GM19463 (cell line): ENCODE measurements around the gene ATE1.
A peak's percentile ranks its signal among the peaks of the same experiment; 100 is the strongest.
"Not testable (repeated sequence)": the region's sequence is repeated elsewhere in the genome, so short reads cannot be mapped to it uniquely, and the experiment has no call there.

ENCODE experiments used
- ATAC-seq: cut with Tn5 transposase; IDR thresholded peaks from one replicate; pipeline ENCODE4 v1.9.1; 2021; ENCODE audit warnings: mild to moderate bottlenecking, moderate library complexity; ENCODE audit not compliant: unreplicated experiment

Gene ATE1

DNA sequence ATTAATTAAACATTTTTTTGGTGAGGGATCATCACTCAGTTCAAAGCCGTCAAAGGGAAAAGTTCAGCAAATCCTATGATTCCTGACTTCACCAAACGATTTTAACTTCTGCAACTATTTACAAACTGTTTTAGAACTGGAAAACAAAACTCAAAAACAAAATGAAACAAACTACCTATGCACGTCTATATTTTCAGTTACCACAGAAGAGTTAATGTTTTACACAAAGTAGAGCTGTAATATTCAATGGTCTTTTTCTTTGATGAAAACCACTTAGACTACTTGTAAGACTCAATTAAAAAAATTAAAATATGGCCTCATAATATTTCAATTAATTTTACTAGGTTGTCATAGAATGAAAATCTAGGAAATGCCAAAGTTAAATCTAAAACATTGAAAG lies 131.5 kb downstream of the ATE1 start:
- peak; percentile 65 for ATAC-seq

DNA sequence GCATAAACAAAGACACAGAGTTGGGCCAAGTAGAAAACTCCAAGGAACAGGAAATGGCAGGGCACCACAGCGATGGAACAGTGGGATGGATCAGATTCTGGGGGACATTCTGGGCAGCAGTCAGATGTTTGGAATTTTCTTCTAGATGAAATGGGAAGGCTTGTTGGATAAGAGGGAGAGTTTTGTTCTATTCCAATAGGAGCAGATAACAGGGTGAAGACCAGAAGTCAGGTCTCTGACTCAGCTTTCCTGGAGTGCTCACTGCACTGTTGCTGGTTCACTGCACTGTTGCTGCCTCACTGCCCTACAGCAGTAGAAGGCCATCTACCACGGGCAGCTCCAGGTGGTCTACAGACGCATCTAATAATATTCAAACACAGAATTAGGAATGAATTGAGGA lies 135.6 kb downstream of the ATE1 start:
- ATAC-seq, result no peak

DNA sequence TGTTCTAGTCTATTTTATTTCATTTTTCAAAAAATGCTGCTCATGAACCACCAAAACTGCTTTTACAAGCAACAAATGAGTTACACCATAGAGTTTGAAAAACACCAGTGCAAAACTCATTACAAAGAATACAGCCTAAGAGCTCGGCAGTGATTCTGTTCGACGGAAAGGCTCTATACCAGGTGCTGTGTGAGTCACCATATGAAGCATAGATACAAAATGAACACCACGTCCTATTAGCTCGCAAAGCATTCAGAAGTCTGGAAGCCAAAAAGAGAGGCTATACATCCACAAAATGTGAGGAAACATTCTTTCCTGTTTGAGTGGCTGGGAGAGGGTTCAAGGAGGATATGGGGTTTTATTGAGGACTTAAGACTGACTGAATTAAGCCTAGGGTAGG lies 136.1 kb downstream of the ATE1 start:
- ATAC-seq, result no peak

DNA sequence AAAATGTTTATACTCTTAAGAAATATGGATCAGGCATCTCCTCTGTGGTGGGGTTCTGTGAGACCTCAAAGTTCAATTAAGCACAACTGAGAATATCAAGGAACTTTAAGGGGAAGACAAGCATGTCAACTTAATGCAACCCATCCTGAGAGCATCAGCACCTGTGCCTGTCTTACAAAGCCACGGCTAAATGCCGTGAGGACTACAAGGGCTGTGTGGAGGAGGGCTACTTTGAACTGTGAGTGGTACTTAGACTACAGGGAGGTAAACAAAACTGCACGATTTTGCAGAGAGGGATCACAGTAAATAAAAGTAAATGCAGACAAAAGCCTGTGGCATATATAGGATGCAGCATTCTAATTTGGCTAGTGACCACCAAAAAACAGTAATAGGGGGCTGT lies 139.1 kb downstream of the ATE1 start:
- no peak for ATAC-seq

DNA sequence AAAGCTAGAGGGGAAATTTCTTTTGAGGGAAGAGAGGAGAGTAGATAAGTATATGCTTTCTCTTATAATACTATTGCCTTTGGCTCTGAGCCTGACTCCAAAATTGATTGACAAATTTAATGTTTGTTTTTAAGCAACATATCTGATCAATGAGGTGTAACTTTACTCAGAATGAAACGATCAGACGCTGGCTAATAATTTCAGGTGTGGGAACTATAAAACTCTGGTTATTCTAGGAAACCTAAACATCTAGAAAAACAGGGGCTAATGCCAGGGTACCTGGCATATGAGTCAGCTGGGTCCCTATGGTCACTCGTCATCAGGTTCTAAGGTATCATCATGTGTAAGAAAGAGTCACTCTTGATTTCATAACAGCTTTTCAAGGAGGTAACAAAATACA lies 139.7 kb downstream of the ATE1 start:
- ATAC-seq, result no peak

DNA sequence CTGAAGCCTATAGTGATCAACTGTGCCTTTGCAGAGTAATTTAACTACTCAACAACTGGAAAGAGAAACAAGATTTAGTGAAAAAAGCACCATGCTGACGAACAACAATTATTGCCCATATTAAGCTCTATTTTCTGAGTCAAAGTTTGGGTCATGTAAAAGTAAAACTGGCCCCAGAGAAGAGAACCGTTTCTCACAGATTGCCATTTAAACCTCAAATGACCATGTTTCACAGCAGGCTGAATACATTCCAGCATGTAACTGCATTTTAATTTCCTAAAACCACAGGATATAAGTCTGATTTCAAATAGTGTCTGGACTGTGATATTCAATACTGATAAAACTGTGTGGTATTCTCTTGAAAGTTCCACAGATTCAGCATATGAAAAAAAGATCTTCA lies 140.7 kb downstream of the ATE1 start:
- no peak for ATAC-seq

DNA sequence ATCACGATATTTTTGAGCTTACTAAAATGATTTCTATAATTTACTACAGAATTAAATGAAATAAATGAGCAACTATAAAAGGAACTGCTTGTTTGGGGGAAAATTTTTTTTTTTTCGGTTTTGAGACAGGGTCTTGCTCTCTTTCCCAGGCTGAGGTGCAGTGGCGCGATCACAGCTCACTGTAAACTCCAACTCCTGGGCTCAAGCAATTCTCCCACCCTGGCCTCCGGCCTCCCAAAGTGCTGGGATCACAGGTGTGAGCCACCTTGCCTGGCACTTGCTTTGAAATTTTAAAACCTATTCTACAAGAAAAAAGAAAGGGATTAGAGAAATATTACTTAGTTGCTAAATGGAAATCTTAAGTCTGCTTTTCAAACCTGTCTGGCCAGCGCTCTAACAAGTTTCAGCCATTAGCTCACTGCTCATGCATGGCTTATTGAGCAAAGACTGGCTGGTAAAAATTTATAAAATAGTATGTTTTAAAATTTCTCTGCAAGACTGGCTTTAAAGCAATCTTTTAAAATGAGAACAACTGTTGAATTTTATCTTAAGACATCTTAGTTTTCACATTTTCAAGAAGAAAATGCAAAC lies 144.0 kb downstream of the ATE1 start:
- ATAC-seq, result no peak

DNA sequence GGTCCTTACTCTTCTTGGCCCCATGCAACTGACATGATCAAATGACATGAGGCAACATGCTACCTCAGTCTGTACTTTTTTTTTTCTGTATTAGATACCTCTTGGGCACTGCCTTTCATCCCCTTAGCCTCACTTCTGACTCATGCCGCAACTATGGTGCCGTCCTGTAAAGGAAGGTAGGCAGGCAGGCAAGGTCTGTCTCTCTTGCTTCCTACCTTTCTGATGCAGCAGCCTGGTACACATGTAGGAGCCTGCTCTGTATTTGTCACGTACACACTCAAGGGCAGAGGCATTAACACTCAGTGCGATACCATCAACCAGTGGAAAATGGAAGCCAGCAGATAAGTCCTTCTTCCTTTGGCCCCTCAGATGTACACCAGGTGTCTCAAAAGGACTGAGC lies 146.7 kb downstream of the ATE1 start:
- ATAC-seq, result no peak

DNA sequence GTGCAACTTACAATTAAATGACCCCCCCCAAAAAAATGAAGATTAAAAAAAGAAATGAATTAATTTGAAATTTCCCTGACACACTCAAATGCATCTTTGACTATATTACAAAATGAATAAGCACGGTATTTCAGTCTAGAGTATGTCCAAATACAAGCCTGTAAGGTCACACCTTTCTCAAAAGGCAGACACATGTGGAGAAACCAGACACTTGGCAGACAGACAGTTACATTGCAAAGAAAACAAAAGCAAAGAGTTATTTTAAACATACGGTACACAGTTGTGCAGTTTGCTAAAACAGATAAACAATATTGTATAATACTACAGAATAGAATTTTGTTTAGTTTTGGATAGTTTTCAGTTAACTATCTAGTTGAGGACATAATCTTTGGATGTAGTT lies 153.0 kb downstream of the ATE1 start:
- ATAC-seq, result no peak

DNA sequence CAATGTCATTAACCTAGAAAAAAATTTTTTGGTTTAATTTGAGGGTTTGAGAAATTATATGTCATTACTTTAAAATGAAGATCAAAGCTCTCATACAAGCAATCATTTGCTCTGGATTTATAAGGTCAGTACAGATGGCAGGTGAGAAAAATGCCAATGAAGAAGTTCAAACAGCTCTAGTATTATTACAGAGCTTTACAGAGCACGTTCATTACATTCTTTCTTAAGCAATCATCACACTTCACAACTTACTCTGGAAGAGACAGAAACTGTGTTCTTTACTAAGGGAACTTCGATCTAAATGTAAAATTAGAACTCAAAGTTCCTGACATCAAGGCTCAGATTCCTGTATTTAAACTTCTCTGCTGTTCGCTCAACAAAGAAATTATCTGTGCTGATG lies 153.4 kb downstream of the ATE1 start:
- no peak for ATAC-seq

DNA sequence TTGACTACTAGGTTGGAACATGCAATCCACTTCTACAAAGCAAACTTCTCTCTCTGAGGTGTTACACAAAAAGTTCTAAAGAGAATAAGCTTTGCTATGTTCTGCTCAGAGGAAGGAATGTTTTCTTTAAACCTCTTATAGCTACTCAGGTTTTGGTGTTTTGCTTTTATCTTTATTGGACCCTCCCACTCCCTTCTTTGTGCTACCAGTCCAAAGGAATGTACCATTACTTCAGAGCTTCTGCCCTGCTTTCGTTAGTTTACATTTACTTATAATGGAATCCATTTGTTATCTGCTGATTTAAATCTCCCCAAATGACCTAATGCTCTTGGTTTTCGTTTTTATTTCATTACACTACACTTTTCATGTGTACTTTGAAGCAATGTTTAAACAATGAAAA lies 154.9 kb downstream of the ATE1 start:
- no peak for ATAC-seq

DNA sequence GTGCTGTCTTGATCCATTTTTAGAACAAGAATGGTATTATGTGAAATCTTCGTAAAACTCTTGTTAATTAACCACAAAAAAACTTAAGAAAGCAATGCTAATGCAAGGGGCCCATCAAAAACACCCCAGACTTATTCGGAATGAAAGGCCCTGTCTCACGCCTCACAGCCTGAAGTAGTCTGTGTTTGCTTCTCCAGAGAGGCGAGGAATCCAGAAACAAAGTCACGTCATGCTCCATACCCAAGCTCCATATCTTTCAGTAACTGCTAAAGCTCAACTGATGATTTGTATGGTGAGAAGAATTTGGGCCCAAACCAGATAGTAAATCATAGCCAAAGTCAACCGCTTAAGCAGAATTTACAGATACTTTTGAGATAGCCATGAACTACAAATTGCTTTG lies 155.4 kb downstream of the ATE1 start:
- ATAC-seq, result no peak

DNA sequence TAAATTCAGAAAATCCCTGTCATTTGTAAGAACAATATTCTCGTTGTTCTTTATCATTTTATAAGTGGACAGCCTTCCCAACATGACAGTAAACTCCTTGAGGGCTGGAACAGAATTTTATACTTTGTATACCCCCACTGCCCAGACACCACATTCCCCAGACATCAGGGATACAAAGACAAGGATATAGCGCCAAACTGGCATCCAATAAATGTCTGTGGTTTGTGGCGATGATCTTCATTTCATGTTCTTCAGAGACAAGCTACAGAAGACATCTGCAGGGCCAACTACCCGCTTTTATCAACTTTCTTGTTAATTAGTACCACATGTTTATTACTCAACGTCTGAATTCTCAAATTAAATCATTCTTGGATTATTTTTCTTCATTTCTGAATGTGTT lies 155.9 kb downstream of the ATE1 start:
- no peak for ATAC-seq

DNA sequence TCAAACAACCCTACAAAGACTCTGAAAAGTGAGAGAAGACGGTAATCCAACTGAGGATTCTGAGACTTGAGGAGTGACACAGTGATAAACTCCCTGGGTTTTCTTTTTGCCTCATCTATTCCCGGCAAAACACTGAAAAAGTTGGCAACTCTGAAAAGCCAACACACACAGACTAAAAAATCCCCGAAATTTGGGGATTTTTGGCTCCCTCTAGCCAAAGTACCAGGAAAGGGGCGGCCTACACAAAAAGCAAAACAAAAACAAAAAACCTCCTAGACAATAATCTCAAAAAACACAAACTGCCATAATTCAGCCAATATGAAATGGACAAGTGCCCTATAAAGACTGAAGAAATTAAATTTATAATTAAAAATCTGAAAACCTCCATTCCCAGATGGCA lies 161.4 kb downstream of the ATE1 start:
- ATAC-seq, result no peak

DNA sequence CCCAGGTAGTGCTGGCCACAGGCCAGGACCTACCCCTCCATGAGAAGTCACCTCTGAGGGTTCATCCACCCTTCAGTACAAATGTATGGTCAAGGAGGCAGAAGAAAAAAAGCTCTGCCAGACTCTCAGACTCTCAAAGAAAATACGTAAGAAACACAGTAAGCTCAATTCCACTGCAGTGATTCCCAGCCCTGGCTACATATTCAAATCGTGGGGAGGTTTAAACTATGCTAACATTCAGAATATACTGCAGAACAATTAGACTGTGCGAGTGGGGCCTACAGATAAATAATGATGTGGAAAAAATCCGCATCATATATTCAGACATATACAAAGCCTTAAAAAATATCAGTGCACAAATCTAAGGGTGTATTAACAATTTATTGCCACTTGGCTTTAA lies 162.6 kb downstream of the ATE1 start:
- no peak for ATAC-seq

DNA sequence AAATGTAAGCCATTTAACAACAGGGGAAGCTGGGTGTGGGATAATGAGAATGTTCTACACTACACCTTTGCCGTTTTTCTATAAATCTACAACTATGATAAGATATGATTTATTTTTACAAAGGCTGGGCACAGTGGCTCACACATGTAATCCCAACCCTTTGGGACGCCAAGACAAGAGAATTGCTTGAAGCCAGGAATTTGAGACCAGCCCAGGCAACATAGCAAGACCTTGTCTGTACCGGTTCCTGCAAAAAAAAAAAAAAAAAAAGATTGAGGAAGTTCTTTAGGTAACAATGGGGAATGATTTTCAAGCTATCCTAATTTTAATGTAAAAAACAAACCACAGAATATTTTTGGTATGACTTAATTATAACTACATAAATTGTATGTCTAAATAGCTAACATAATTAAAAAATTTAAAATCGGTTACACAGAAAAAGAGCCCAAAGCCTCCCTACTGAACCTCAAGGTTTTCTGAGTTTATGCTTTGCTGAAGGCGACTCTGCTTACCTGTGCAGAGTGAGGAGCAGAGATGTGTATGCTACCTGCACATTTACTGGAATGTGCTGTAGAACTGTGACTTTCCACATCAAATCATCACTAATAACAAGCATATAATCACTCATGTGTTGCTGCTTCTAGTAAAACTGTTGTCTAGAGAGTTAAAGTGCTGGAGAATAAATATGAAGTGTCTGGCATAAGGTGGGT lies 163.4 kb downstream of the ATE1 start:
- ATAC-seq, result no peak

DNA sequence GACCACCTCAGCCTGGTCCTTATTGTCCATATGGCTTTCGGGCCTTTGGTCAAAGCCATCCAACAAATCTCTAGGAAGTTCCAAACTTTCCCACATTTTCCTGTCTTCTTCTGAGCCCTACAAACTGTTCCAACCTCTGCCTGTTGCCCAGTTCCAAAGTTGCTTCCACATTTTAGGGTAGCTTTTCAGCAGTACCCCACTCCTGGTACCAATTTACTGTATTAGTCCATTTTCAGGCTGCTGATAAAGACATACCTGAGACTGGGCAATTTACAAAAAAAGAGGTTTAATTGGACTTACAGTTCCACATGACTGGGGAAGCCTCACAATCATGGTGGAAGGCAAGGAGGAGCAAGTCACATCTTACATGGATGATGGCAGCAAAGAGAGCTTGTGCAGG lies 170.6 kb downstream of the ATE1 start:
- not testable (repeated sequence) for ATAC-seq

DNA sequence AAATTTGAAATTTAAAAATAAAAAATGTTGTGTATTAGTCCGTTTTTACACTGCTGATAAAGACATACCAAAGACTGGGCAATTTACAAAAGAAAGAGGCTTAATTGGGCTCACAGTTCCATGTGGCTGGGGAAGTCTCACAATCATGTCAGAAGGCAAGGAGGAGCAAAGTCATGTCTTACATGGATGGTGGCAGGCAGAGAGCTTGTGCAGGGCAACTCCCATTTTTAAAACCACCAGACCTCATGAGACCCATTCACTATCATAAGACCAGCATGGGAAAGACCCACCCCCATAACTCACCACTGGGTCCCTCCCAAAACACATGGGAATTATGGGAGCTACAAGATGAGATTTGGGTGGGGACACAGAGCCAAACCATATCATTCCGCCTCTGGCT lies 172.3 kb downstream of the ATE1 start:
- not testable (repeated sequence) for ATAC-seq

DNA sequence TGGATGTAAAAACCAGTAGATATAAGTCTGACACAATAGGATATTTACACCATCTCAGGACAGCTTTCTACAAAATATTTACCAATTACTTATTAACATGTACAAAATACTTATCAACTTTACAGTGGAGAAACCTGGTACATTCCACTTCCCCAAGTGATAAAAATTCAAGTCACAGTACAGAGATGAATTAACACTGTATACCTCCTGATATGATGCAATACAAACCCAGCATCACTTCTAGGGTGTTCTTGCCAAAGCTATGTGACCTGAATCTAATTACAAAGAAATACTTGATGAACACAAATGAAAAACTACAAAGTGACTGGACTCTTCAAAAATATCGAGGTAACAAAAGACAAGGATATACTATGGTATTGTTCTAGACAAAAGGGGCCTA lies 173.2 kb downstream of the ATE1 start:
- ATAC-seq, result no peak

DNA sequence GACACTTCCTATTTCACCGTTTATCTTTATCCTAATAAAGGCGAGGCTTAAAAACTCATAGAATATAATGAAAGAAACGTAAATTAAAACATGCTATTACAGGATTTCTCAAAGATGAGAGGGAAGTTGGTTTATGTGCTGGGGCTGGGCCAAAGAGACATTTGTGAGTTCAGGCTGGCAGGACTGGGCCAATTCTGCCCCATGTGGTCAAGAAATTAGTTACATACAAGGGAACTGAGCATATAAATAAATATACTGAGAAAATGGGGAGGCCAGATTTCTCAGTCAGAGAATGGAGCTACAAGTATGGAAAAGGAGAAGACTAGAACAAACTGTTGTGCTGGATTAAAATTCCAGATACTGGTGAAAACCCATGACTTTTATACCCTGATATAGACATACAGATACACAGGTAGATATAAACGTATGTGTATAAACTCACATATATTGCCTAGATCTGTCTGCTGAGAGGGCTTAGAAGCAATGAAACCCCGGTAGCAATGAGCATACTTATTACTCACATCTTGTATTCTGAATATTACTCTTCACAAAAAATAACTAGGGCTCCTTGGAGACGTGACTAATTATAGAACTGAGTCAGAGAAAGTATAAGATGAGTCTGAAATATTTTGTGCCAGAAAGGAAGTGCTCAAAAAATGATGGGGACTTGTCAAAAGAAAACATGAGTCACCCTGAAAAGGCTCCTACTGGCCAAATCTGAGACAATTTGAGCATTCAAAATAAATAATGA lies 173.9 kb downstream of the ATE1 start:
- ATAC-seq, result peak; percentile 86

DNA sequence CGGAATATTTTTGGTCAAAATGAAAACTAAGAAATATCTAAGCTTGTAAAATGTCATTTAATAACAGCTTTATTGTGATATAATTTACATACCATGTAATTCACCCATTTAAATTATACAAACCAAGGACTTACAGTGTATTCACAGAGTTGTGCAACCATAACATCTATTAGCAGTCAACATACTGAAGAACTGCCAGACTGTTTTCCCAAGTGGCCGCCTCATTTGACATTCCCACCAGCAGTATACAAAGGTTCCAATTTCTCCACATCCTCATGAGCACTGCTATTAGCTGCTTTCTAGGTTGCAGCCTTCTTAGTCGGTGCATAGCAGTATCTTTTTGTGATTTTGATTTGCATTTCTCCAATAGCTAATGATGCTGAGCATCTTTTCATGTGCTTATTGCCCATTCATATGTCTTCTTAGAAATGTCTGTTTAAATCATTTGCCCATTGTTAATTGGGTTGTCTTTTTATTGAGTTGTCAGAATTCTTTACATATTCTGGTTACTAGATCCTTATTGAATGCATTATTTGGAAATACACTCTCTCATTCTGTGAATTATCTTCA lies 176.6 kb downstream of the ATE1 start:
- ATAC-seq, result no peak

DNA sequence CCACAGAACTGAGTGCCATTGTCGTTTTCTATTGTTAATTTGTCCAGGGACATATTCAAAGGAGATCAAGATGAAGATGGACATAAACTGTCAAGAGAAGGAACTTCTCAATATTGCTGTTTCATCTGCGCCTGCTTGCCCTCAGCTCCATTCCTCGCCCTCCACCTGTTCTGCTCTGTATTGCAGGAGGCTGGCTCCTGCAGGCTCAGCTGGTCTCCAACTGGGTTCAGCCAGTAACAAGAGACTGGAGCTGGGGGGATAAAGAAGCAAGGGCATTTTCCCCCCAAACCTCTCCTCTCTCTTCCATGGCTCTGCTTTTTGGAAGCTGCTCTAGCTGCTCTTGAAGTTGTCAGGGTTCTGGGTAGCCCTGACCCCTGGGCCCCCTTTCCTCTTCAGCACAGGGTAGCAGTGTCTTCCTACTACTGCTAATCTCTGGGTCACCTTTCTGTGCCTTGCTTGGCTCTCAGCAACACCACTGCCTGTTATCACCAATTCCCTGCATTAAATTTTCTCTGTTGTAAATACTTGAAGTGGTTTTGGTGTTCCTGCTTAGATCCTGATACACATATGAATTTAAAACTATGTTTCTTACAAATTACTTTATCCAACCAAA lies 180.6 kb downstream of the ATE1 start:
- ATAC-seq, result no peak
